GM21786 (cell line): ENCODE measurements around the gene CLASP1.
"Not testable (repeated sequence)": the region's sequence is repeated elsewhere in the genome, so short reads cannot be mapped to it uniquely, and the experiment has no call there.

Experiments
- ATAC-seq: cut with Tn5 transposase; IDR thresholded peaks from one replicate; pipeline ENCODE4 v1.9.1; 2021; ENCODE audit not compliant: unreplicated experiment

CLASP1 gene

DNA sequence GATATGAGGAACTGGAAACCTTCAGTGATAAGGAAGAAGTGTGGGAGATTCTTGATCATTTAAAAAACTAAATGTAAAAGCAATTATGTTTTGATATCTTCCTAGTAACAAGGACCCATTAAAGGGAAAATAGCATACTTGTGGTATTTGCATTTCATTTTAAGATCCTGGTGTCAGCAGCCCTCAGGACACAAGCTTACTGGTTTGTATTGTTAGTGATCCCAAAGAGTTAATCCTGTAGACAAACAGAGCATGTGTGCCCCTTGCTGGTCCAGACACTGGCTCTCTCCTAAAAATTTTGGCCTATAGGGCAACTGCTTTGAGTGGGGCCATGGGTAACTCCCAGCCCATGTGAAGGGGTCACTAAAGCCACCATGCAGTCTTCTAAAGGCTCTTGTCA, 263.2 kb downstream of the CLASP1 start:
- ATAC-seq: no peak

DNA sequence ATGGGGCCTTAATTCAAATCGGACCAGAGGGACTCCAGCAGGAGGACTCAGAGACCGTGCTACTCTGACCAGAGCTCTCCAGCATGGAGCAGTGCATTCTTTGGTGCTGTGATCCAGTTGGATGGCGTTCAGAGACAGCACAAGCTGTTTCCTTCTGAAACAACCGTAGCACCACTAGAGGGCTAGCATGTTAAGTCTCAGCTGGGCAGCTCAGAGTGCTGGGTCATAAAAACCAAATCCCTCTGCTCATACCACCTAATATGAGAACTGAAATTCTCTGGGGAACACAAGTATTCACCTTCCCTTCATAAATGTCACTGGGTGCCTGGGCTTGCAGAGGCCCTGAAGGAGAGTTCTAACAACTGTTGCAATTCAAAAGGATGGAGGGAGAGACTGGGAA, 266.5 kb downstream of the CLASP1 start:
- no peak for ATAC-seq

DNA sequence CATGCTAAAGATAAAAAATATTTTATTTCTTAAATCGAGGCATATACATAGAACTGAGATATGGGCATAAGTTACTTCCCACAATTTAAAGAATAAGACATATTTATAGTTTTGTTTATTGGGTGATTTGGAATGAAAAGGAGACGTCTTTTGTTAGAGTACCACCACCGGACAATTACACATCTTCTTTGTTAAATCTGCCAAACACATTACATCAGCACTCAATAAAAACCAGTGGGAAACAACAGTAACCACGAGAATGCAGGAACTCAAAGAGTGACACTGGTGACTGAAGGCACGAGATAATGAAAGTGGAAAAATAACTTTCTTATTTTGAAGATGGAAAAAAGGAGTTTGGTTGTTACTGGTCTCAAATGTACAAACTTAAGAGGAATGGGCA, 271.6 kb downstream of the CLASP1 start:
- no peak for ATAC-seq

DNA sequence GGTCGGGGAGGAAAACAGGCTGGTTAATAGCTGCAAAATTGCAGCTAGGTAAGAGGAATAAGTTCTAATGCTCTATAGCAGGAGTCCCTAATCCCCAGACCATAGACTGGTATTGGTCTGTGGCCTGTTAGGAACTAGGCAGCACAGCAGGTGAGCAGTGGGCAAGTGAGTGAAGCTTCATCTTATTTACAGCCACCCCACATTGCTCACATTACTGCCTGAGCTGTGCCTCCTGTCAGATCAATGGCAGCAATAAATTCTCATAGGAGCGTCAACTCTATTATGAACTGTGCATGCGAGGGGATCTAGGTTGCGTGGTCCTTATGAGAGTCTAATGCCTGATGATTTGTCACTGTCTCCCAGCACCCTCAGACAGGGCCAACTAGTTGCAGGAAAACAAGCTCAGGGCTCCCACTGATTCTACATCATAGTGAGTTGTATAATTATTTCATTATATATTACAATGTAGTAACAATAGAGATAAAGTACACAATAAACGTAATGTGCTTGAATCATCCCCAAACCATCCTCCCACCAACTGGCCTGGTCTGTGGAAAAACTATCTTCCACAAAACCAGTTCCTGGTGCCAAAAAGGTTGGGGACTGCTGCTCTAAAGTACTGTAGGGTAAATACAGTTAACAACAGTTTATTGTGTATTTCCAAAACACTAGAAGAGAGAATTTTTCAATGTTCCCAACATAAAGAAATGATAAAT, 272.6 kb downstream of the CLASP1 start:
- no peak for ATAC-seq

DNA sequence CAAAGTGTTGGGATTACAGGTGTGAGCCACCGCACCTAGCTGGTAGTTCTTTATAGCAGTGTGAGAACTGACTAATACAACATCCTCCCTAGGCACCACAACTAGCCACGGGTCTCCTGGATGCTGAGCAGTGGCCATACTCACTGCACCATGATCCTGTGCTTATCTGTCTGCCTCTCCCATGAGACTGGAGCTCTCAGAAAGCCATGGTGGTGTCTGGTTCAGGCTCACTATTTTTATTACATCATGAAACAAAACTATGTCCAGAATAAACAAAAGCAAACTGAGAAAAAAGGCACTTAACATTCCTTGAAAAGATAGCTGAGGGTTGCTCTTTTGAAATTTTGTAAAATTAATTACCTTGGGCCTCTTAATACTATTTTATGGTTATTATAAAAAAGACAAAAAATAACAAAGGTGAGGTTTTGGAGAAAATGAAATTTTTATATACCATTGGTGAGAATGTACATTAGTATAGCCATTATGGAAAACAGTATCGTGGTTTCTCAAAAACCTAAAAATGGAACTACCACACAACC, 273.6 kb downstream of the CLASP1 start:
- no peak for ATAC-seq

DNA sequence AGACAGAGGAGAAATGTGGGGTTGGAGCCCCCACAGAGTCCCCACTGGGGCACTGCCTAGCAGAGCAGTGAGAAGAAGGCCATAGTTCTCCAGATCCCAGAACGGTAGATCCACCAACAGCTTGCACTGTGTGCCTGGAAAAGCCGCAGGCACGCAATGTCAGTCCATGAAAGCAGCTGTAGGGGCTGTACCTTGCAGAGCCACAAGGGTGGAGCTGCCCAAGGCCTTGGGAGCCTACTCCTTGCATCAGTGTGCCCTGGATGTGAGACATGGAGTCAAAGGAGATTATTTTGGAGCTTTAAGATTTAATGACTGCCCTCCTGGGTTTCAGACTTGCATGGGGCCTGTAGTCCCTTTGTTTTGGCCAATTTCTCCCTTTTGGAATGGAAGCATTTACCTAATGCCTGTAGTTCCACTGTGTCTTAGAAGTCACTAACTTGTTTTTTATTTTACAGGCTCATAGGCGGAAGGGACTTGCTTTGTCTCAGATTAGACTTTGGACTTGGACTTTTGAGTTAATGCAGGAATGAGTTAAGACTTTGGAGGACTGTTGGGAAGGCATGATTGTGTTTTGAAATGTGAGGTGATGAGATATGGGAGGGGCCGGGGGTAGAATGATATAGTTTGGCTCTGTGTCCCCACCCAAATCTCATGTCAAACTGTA, 274.7 kb downstream of the CLASP1 start:
- ATAC-seq: not testable (repeated sequence)

DNA sequence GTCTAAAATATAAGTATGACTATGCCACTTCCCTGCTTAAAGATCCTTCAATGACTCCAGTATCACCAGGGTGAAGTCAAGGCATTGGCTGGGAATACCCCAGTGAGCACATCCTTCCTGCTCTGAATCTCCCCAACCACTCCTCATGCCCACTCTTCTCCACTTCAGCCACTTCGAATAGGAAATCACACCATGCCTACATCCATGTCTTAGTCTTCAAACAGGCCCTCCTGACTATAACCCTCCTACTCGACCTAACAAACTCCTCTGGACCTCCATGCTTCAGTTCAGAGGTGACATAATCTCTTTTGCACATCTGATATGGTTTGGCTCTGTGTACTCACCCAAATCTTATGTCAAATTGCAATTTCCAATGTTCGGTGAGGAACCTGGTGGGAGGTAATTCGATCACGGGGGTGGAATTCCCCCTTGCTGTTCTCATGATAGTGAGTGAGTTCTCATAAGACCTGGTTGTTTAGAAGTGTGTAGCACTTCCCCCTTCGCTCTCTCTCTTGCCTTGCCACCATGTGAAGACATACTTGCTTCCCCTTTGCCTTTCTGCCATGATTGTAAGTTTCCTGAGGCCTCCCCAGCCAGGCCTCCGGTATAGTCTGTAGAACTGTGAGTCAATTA, 276.4 kb downstream of the CLASP1 start:
- ATAC-seq: peak; percentile 51

DNA sequence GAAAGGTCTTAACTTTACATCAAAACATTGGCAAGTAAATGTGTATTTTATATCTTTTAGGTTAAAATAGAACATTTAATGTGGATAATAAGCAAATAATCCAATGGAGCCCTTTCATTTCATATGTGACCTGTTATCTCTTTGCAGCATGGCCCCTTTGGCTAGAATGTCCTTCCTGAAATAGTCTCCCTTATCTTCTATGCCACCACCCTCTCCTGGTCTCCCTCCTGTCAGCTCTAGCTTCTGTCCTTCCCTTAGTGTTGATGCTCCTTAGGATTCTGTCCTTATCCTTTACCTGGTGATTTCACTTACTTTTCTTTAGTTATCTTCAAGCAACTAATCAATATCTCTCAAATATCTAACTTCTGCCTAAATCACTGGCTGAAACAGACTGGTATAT, 277.2 kb downstream of the CLASP1 start:
- no peak for ATAC-seq

DNA sequence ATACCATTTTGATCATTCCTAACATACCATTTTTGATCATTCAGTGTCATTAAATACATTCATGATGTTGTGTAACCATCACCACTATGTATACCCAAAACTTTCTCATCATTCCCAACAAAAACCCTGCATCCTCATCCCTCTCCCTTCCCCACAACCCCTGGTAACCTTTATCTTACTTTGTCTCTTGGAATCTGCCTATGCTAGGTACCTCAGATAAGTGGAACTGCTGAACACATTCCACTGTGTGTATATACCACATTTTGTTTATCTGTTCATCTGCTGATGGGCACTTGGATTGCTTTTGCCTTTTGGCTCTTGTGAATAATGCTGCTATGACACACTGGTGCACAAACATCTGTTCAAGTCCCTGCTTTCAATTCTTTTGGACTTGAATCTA, 280.4 kb downstream of the CLASP1 start:
- ATAC-seq: no peak

DNA sequence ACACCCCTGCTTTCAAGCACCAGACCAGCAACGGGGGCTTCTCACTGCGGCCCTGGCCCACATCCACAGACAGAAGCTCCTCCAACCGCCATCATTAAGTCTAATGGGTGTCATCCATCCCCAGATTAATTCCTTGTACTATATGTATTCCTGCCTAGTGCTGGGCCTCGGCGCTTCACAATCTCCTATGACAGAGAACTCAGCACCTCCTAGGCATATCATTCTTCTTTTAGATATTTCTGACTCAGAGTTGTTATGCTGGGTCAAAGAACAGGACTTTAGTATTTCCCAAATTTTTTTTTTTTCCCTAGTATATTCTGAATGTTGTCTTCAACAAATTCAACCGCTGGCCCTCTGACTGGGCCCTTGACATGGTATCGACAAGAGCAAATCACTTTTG, 281.1 kb downstream of the CLASP1 start:
- ATAC-seq: no peak

DNA sequence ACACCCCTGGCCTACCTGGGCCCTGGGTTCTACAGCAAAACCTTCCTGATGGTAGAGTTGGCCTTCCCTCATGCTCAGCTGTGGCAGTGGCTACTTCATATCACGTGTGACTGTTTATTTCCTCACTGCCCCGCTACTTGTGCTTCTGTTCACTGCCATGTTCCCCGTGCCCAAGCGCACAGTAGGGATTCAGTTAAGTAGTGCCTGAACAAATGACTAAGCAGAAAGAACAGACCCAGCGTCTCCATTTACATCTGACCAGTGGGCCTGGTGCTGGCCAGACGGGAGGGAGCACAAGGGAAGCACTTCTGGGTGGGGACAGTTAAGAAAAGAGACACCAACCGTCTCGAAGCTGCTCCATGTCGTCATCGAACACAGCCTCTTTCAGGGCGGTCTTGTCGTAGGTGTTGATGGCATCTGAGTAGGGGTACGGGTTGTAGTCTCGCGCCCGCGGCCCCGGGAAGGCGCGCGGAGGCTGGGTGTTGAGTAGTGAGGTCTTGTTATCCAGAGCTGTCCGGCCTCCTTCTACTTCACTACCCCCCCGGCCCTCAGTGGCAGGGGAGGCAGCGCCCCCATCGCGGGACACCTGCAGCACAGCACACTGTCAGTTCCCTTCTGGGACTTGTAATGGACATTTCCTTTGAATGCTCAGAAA, 281.9 kb downstream of the CLASP1 start:
- ATAC-seq: no peak

DNA sequence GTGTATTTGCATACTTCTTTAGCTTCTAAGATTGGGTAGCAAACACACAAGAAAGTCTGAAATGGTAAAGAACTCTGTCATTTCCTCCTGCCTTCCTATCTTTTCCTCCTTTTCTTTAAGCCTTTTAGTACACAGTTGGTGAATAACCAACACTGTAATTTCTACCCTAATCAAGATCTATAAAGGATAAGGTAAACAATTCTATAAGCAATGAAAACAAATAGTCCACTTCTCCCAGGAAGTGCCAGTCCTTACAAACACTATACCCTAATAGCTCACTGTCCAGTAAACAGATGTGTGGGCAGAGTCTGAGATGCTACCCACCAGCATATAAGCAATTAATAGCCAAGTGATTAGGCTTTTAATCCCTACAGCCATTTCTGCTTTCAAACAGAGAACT, 283.2 kb downstream of the CLASP1 start:
- ATAC-seq: no peak

DNA sequence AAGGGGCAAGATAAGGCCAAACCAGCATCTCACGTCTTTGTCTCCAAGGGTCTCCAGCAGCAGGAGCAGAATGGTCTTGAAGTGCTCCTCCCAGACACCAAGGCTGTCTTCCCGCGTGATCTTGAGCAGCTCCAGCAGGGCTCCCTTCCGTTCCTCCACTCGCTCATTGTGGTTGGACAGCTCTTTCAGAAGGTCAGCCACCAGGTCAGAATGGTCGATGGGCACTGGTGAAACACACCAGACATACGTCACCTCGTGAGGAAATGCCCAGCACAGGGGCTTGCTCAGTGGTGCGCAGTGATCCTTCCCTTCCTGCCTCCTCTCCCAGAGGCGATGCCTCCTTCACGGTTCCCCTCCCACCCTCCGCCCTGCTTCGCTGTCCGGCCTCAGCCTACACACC, 284.2 kb downstream of the CLASP1 start:
- no peak for ATAC-seq

DNA sequence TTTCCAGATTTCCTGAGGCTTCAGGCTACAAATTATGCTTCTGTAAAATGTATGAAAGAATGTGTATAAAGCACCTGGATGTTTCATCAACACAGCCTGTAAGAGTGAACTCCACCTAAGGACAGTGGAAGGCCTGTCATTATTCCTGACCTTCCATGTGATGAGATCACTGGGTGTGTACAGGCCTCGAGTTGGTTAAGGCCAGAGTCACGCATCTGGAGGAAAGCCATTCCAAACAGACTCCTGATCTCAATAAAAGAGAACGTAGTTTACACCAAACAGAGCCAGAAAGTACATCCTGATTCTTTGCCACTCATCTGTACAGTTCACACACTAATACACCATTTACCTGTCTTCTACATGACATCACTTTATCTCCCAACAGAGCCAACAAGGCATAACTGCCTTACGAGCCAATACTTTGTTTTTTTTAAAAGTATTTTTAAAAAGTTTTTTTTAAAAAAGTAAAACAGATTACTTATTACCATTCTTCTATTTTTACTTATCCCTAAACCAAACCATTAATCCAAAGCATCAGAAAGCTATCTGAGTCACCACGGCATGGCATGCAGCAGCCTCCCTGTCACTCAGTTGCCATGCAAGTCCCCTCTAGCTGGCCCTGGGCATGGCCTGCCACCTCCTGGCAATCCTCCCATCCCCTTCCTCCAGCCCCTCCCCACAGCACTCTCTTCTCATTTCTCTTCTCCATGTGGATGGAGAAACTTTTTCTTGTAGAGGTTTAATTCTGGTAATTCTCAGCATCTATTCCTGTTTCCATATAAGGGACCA, 285.4 kb downstream of the CLASP1 start:
- ATAC-seq: no peak

DNA sequence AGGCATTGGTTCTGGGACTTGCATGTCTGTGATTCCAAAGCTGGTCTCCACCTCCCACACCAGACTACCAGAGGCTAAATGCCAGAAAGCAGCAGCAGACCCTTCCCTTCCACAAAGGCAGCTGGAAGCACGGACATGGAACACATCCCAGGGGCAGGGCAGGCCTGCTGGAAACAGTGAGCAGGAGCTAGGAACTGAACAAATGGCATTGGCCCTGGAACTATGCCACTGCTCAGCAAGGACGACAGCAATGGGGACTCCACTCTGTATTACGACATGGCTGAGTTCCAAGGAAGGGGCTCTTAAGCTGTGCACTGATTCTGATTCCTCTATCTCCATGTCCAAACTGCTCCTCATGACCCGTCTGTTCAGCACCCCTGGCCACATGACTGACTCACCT, 286.5 kb downstream of the CLASP1 start:
- no peak for ATAC-seq

DNA sequence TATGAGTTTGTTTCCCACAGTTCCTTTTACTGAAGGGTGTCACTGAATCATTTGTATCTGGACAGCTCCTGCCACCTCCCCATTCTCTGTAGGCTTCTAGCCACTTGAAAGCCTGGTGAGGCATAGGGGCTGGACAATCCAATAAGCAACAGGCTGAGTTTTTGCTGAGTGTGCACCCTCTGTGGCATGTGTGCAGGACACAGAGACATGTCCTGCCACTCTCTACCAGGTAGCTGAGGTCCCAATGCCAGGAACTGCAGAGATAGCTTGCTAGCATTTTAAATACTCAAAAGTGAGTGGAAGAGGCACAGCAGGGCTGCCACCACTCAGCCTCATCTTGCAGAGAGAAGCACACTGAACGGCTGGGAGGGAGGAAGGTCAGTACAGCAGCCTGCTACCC, 287.0 kb downstream of the CLASP1 start:
- ATAC-seq: no peak

DNA sequence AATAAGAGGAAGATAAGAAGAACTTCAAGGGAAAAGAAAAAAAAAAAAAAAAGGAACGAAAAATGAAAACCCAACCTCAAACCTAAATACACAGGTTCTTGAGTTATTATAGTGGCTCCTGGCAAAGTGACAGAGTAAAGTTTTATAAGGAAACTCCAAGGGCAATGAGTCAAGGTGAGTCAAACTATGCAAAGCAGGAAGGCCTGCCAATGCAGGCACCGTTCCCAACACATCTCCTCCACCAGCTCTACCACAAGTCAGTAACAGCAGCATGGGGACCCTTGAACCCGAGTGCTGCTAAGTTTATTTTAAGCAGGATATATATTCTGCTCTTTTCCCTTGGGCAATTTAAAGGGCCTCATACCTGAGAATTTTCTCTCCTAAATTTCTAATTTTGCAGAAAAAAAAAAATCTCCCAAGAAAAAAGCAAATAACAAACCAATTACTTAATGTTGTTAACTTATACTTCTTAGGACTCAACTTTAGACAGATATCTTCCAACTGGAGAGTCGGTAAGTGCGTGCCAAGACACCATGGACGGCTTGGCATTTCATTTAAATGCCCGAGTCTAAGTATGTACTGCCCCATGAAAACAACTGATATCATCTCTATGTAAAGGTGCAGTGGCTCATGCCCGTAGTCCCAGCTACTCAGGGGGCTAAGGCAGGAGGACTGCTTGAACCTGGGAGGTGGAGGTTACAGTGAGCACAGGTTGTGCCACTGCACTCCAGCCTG, 288.5 kb downstream of the CLASP1 start:
- no peak for ATAC-seq

DNA sequence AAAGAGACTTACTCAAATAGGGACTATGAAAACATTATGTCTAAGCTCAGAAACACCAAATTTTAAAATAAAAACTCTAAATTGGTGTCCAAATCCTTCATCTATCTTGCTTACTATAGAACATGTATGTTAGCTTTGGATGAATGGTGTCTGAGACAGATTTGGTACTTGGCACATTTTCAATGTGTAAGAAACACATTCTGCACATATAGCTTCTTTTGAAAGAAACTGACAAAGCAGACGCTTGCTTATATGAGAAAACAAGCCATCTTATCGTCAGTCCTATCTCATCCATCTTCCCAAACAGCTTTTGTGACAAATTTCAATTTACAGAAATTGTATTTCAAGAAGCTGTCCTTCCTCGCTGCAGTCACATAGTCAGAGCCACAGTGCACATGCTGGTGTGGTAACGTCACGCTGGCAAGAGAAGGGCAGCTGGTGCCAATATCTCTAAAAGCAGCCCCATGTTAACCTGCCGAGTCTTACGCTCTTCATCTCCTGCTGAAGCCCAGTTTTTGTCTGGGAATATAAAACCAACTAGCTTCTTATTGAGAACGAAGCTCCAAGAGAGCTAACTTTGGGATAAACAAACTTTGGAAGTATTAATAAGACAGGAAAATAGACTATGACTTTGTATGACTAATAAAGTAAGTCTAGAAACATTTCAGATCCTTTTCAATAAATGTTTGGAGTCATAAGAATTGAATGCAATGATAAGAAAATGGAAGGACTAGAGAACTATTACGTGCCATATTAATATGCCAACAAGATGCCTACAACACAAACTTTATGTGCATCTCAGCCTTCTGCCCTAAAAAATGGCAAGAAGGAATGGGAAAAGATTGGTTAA, 289.3 kb downstream of the CLASP1 start:
- no peak for ATAC-seq

DNA sequence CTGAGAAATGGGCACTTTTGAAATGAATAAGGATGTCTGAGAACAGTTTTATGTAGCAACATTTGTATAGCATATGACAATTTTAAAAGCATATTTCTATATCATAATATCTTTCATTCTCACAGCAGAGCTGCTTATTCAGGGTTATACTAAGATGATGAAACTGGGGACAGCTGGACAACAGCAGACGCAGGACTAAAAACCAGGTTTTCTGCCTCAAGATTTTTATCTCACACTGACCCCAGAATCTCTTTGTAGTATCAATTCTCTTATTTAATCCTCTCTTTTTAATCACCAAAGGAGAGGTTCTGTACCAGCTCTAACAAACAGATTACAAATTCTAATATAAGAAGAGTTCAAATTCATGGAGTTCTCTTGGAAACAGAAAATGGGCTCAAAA, 290.1 kb downstream of the CLASP1 start:
- no peak for ATAC-seq
